NOMO-1 (cell line): ENCODE measurements around the gene FBLN2.
"Not testable (repeated sequence)": the region's sequence is repeated elsewhere in the genome, so short reads cannot be mapped to it uniquely, and the experiment has no call there.

Source experiments
- DNase-seq, 2 experiments: peaks; one replicate each; lab custom pipeline; 2025; ENCODE audit not compliant: unreplicated experiment in 2 of 2; lab: John Stamatoyannopoulos, UW

The FBLN2 gene

GRCh38 chr3:13545952-13546454, 2.9 kb upstream of the FBLN2 start:
- no peak for DNase-seq

GRCh38 chr3:13546667-13547171, 2.2 kb upstream of the FBLN2 start:
- DNase-seq, result no peak

GRCh38 chr3:13547591-13548371, 1.1 kb upstream of the FBLN2 start:
- DNase-seq, result no peak

- DNase-seq, result no peak
These were observed 898 bp downstream of the FBLN2 start for GRCh38 chr3:13549623-13550422.

GRCh38 chr3:13550423-13550690, 1.4 kb downstream of the FBLN2 start:
- DNase-seq, result no peak

- no peak for DNase-seq
These were observed 2.0 kb downstream of the FBLN2 start for GRCh38 chr3:13550791-13551360.

- DNase-seq, result no peak
These were observed 4.1 kb downstream of the FBLN2 start for GRCh38 chr3:13552857-13553652.

GRCh38 chr3:13553686-13554085, 4.8 kb downstream of the FBLN2 start:
- DNase-seq, result no peak

GRCh38 chr3:13555753-13556152, 6.8 kb downstream of the FBLN2 start:
- no peak for DNase-seq

GRCh38 chr3:13556207-13556606, 7.3 kb downstream of the FBLN2 start:
- no peak for DNase-seq

- no peak for DNase-seq
These were observed 8.0 kb downstream of the FBLN2 start for GRCh38 chr3:13556917-13557316.

- no peak for DNase-seq
These were observed 8.5 kb downstream of the FBLN2 start for GRCh38 chr3:13557417-13557816.

GRCh38 chr3:13557926-13558325, 9.0 kb downstream of the FBLN2 start:
- DNase-seq, result no peak

GRCh38 chr3:13558651-13559050, 9.7 kb downstream of the FBLN2 start:
- no peak for DNase-seq

- no peak for DNase-seq
These were observed 11.0 kb downstream of the FBLN2 start for GRCh38 chr3:13559764-13560525.

GRCh38 chr3:13561376-13561775, 12.5 kb downstream of the FBLN2 start:
- no peak for DNase-seq

- no peak for DNase-seq
These were observed 13.0 kb downstream of the FBLN2 start for GRCh38 chr3:13561967-13562366.

- DNase-seq, result not testable (repeated sequence)
These were observed 13.5 kb downstream of the FBLN2 start for GRCh38 chr3:13562421-13562820.

GRCh38 chr3:13563321-13563720, 14.4 kb downstream of the FBLN2 start:
- DNase-seq, result no peak

GRCh38 chr3:13563911-13564310, 15.0 kb downstream of the FBLN2 start:
- no peak for DNase-seq
